NCI-H187 (cell line): Measurements from ENCODE around the gene INCENP.
"Not testable (repeated sequence)": the region's sequence is repeated elsewhere in the genome, so short reads cannot be mapped to it uniquely, and the experiment has no call there.

ENCODE experiments used
- DNase-seq, 2 experiments: peaks; one replicate each; lab custom pipeline; 2025; lab: John Stamatoyannopoulos, UW

Gene INCENP

DNA sequence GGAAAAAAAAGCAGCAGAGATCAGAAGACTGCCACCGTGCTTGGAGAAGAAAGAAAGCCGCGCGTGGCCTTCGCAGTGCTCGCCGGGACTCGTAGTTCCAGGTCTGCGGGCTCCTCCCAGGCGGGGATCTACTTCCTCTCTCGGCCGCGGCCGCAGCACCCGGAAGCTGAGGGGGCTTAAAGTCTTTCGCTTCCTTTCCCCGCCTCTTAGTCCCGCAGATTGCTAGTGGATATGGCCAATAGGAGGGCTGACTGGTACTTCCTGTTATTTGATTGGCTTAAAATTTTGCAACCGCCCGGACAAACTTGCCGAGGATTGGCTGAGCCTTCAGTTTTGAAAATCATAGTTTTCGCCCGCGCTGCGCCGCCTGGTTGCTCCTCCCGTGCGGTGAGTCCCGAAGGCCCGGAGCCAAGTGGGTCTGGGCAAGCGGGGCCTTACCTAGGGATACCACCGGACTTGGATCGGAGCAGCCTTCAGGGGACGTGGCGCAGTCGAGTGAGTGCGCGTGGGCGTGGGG lies at the start of gene INCENP:
INCENP (plus strand) TSS at position 343 of the 517 bp plus-strand sequence. CDS start 4,151 bp downstream, outside the sequence.
- peak; percentile 94 to 97 for DNase-seq

- no peak for DNase-seq
Measured at GRCh38 chr11:62075438-62075837, 48.4 kb upstream of the INCENP start.

- no peak for DNase-seq
Measured at GRCh38 chr11:62077132-62077531, 46.7 kb upstream of the INCENP start.

GRCh38 chr11:62081378-62082291 lies 42.2 kb upstream of the INCENP start:
- DNase-seq = peak; percentile 9 to 17

DNA sequence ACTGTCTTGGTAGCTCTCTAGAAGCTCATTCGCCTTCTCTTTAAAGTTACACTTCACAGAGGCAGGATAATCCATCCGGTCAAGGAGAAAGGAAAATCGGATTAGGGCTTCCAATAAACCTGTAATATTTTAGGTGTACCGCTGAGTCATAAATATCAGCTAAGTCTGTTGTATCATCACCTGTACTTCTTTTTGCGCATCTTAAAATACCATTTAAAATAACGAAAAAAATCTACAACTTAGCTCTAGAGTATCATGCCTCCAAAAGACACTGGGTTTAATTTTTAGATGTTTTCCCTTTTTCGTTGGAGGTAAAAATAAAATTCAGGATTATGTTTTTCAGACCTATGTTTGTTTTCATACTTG lies 41.5 kb upstream of the INCENP start:
- no peak for DNase-seq

- DNase-seq = not testable (repeated sequence)
Measured at GRCh38 chr11:62084801-62085200, 39.0 kb upstream of the INCENP start.

DNA sequence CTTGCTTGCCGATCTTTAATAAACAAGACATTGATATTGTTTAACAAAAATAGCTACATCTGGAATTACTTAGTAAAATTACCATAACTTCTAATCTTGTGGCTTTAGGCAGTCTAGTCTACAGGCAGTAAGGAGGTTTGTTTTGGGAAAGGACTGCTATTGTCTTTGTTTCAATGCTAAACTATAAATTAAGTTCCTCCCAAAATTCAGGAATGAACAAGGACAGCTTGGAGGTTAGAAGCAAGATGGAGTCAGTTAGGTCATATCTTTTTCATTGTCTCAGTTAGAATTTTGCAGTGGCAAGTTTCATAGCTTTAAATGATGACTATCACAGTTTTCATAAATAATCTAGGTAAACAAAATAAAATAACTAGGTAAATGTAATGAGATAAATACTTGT lies 36.1 kb upstream of the INCENP start:
- no peak for DNase-seq

- DNase-seq = no peak
Measured at GRCh38 chr11:62088331-62088933, 35.4 kb upstream of the INCENP start.

DNA sequence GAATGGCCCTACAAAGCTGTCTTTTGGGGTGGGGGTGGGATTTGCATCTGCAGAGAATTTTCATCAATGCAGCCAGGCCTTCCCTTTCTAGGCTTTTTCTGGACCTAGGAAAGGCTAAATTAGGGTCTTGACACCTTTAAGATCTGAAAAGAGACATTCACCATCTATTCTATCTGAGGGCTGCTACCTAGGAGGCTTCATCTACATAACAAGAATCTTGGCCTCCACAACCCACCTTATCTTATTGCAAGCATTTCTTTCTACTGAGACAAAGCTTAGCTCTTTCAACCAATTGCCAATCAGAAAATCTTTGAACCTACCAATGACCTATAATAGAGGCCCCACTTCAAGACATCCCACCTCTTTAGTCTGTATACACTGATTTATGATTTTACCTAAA lies 20.7 kb upstream of the INCENP start:
- no peak for DNase-seq

- no peak for DNase-seq
Measured at GRCh38 chr11:62103986-62104385, 19.8 kb upstream of the INCENP start.

GRCh38 chr11:62104816-62105653 lies 18.8 kb upstream of the INCENP start:
- DNase-seq = no peak

- no peak for DNase-seq
Measured at GRCh38 chr11:62105667-62106191, 18.1 kb upstream of the INCENP start.

DNA sequence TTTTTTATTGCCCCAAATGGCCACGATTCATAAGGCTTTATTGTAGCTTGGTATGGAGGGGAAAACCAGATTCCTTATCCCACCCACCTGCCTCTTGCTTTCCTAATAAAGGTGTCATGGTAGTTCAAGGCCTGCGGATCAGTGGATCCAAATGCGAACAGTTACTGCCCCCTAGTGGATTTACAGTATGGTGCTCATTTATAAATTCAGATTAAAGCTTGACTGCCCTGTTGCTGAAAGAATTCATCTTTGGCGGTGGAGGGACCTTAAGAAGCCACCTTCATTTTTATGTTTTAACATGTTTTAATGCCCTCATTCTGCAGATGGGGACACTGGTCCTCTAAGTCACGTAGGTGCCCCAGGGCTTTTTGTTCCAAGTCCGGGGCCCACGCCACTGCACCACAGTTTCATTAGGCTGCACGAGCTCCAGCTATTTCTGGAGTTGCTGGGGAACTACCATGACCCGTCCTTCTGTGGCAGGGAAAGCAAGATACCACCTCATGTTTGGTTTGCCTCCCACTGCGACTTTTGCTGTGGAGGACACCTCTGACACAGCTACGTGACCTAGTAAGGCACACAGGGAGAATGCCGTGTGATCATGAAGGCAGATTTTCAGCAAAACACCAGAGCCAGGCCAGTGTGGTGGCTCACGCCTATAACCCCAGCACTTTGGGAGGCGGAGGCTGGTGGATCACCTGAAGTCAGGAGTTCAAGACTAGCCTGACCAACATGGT lies 15.6 kb upstream of the INCENP start:
- DNase-seq = peak in 1 of 2 experiments; percentile 42

DNA sequence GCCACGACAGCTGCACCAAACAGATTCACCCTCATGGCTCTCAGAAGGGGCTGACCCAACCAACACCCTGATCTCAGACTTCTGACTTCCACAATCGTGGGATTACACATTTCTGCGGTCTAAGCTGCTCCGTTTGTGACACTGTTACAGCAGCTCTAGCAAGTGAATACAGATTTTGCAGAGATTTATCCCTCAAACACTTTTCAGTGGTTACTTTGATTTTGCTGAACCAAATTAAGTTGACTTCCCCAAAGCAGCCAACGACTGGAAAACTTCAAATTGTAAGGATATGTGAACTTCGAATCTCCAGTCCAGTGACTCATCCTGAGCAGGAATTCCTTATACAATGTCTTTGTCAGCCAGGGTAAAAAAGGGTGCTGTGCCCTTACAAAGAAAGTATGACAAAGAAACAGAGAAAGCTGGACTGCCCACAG lies 14.8 kb upstream of the INCENP start:
- DNase-seq = no peak

DNA sequence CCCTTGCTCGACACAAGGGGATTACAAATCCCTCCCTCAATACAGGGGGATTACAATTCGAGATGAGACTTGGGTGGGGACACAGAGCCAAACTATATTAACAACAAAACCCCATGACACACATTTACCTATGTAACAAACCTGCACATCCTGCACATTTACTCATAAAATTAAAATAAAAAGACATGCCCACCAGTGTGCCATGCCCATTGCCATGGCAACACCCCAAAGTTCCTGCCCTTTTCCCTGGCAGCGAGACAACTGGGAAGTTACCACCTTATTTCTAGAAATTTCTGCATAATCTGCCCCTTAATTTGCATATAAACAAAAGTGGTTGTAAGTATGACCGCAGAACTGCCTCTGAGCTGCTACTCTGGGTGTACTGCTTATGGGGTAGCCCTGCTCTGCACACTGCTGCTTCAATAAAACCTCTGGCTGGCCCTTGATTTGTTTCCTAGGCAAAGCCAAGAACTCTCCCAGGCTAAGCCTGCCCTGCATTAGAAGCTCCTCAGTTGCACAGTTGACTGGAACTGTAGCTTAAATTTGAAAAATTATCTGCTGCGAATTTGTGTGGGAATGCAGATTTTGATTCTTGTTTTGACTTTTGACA lies 8.6 kb upstream of the INCENP start:
- no peak for DNase-seq

GRCh38 chr11:62116451-62116850 lies 7.4 kb upstream of the INCENP start:
- no peak for DNase-seq

- no peak for DNase-seq
Measured at GRCh38 chr11:62119569-62119968, 4.2 kb upstream of the INCENP start.

DNA sequence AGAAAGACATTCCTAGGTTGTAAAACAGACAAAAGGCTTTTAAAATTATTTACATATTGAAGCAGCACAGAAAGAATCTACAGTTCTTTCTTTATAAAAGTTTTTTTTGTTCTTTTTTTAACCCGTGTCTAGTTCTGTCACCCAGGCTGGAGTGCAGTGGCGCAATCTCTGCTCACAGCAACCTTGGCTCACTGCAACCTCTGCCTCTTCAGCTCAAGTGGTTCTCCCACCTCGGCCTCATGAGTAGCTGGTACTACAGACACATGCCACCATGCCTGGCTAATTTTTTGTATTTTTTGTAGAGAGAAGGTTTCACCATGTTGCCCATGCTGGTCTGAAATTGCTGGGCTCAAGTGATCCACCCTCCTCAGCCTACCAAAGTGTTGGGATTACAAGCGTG lies 3.8 kb upstream of the INCENP start:
- no peak for DNase-seq

DNA sequence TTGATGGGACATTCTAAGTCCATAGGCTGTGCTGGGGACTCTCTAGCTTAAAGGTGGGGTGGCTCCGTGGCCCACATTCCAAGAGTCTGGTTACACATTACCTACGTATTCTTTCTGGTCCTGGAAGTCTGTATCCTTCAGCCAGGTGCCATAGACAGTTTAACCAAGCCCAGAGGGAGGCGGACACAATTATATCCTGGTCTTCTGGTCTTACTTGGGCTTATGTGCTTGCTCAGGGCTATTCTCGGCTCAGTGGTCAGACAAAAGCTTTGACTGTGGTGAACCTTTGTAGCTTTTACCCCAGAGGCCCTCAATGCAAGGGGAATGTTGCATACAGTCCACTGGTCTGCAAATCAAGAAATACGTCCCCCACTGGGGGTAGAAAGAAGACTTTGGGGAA lies 3.4 kb upstream of the INCENP start:
- no peak for DNase-seq

DNA sequence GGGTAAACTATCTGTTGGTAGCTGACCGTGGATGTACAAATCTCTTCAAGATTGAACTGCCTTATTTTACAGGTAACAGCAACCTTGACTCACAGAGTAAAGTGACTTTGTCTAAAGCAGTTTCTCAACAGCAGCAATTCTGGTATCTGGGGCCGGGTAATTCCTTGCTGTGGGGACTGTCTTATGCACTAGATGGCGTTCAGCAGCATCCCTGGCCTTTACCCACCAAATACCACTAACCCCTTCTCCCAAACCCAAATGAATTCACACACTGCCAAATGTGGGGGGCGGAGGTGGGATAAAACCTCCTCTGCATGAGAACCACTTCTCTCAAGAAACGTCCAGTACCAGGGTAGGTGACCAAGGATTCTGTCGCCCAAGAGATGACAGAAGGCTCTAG lies 1.7 kb upstream of the INCENP start:
- no peak for DNase-seq
